Stromal cell of bone marrow (primary cell): ENCODE data around the gene MYBPH.

ENCODE experiments used
- DNase-seq: peaks from one replicate; pipeline ENCODE4 v3.0.0-alpha.2; 2012; ENCODE audit warnings: low read depth

MYBPH gene

GRCh38 chr1:203166192-203166940 lies 9.3 kb downstream of the MYBPH start:
- no peak for DNase-seq

DNA sequence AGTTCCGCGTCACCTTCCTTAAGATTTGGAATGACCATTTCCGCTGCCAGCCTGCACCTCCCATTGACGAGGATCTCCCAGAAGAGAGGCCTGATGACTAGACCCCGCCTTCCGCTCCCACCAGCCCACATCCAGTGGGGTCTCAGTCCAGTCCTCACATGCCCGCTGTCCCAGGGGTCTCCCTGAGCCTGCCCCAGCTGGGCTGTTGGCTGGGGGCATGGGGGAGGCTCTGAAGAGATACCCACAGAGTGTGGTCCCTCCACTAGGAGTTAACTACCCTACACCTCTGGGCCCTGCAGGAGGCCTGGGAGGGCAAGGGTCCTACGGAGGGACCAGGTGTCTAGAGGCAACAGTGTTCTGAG lies 9.8 kb downstream of the MYBPH start:
- no peak for DNase-seq

DNA sequence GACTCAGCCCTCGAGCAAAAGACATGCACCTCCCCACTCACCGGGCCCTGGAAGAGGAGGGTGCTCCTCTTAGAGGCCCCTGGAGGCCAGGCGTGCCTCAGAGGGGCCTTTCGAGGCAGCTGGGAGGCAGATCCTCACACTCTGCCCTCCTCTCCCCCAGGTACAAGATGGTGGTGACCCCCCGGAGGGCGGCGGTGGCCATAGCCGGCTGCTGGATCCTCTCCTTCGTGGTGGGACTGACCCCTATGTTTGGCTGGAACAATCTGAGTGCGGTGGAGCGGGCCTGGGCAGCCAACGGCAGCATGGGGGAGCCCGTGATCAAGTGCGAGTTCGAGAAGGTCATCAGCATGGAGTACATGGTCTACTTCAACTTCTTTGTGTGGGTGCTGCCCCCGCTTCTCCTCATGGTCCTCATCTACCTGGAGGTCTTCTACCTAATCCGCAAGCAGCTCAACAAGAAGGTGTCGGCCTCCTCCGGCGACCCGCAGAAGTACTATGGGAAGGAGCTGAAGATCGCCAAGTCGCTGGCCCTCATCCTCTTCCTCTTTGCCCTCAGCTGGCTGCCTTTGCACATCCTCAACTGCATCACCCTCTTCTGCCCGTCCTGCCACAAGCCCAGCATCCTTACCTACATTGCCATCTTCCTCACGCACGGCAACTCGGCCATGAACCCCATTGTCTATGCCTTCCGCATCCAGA lies 10.4 kb downstream of the MYBPH start:
- DNase-seq: no peak

DNA sequence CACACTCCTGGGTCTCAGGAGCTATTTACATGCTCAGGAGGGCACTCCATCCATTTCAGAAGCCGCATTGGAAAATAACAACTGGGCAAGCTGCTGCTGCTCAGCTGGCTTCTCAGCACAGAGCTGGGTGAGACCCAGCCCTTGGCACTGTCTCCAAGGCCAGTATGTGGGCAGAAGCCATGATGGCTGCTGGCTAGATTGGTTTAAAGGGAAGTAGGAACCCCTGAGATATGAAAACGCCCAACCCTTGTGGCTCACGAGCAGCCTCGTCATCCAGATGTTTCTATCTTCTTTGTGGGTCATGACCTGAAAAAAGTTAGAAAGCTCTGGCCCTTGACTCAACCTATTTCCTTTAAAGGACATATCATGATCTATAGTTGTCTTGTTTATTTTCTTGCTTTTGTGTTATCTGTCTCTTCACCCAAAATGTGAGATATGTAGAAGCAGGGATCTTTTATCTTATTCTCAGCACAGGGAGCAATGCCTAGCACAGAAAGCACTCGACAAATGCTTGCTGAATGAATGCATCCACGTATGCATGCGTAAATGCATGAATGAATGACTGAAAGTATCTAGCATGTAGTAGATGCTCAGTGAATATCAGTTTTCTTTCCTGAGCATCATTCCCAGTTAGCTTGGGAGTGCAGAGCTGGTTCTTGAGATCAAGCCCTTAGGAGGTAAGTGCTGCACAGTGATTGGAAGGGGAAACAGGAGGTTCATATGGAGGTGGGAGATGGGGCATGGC lies 11.6 kb downstream of the MYBPH start:
- no peak for DNase-seq

DNA sequence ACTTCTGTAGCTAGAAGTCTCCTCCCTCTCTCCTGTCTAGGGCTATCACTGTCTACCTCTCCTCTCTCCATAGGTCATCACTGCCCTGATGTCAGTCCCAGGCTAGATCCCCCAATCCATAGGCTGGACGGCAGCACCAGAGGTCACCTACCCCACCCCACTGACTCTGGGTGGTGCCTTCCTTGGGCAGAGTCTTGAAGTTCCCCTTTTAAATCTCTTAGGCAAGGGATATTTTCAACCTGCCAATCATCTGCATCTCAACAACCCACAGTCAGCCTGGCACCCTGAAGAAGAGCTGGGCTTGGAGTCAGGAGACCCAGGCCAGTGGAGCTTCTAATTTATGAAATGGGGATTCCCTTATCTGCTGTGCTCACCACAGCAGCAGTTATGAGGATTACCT lies 13.2 kb downstream of the MYBPH start:
- DNase-seq: no peak

DNA sequence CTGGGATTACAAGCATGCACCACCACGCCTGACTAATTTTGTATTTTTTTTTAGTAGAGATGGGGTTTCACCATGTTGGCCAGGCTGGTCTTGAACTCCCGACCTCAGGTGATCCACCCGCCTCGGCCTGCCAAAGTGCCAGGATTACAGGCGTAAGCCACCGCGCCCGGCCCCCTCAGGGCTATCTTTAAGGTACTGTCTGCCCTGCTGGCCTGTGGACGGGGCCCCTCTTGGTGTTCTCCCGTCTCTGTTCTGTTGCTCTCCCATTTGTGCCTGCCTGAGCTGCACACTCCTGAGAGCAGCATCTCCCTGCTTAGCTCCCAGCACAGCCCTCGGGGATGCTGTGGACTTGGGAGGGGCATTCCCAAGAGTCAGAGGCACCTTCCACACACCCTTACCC lies 13.9 kb downstream of the MYBPH start:
- no peak for DNase-seq

DNA sequence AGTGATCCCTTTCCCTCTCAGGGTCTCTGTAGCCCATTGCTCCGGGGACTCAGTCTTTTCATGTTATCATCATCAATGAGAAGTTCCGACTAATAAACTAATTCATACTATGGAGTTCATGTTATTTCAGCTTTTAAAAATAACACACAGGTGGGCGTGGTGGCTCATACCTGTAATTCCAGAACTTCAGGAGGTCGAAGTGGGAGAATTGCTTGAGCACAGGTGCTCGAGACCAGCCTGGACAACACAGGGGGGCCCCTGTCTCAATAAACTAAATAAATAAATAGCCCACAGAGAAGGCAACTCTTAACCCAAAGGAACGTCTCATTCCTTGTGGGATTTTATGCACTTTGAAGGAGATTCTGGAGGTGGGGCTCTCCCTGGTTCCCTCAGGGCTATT lies 14.5 kb downstream of the MYBPH start:
- DNase-seq: no peak

DNA sequence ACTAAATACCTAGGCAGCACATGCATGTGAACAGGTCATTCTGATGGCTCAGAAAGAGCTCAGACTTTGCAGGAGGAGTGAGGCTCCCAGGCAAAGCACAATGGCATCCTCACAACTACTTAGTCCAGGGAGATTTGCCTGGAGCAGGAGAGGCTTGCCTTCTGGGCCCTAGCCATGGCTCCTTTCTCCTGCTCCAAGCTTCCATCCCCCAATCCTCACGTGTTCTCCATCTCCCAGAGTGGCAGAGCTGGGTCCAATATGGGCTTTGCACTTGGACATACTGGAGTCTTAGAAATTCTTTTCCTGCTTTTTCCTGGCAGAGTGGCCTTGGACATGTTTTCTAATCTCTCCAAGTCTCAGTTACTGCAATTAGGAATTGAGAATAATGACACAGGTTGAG lies 15.8 kb downstream of the MYBPH start:
- no peak for DNase-seq

DNA sequence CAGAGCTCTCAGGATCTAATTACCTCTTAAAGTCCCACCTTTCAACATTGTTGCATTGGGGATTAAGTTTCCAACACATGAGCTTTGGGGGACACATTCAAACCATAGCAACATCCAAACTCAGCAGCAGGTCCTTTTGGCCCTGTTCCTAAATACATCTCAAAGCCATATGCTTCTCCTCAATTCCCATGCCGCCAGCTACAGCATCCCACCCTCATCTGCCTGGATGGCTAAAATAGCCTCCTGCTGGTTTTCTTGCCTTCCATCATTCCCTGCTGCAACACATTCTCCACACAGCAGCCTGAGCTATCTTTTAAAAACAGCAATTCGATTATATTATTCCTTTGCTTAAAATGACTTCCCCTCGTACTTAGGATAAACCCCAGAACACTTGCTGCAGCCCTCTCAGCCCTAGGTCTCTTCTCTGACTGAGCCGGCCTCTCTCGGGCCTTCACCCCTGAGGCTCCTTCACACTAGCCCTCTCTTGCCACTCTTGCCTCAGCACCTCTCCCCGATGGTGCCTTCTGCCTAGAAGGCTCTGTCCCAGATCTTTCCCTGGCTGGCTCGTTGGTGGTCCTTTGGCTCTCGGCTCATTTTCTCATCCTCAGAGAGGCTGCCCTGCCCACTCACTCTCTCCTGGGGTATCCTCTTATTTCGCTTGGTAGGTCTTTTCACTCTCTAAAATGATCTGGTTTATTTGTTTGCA lies 16.5 kb downstream of the MYBPH start:
- DNase-seq: no peak

DNA sequence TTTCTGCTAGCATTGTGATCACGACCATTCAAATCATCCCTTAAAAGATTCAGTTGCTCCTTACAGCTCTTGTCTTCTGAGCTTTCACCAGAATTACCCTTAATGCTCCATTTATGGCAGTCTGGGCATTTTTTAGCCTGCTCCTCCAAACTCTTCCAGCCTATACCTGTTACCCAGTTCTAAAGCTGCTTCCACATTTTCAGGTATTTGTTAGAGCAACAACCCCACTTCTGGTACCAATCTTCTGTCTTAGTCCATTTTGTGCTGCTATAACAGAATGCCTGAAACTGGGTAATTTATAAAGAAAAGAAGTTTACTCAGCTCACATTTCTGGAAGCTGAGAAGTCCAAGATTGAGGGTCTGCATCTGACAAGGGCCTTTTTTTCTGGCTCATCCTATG lies 17.2 kb downstream of the MYBPH start:
- no peak for DNase-seq

DNA sequence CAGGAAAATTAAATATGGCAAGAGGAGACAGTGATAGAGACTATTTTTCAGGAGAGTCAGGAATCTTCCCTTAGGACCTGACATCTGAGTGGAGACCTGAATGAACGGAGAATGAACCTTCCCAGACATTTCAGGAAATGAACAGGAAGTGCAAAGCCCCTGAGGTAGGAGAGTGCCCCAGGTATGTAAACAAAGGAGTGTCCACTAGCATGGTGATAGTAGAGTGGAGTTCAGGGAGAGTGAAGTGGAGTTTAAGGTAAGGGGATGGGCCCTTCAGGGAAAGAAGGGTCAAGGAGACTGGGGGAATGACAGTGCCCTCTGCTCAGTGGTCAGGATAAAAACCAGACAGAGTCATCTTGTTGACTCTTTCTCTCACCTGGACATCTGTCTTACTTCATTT lies 19.3 kb downstream of the MYBPH start:
- no peak for DNase-seq

DNA sequence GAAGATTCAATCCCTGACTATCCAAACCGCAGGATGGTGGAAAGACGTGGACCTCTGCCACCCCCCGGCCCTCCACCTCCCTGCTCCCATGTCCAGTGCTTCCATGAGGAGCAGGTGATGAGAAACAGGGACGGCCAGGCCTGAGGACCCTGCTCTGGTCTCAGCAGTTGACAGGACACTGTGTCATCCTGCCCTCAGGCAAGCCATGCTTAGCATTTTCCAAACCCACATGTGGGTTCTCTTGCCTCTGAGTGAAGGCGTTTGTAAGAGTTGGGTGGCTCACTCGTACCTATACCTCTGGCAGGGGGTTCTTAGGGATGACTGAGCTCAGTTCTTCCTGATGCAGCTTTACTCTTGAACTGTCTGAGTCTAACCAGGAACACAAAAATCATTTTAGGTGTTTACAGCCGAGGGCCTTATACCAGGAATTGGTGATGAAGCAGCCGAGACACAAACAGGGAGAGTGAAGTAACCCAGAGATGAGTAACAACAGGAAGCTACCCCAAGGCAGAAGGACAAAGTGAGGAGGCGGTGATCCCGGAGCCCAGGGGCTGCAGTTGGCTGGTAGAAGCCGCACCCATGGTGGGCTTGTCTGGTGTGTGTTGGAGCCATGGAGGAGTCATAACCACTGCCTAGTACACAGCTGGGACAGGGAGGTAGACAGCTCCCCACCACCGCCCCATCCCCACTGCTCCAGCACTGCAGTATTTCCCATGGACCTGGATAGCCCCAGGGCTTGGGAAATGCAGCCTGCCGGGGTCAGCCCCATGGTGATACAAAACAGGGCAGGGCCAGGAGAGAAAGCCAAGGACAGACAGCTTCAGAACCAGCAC lies 21.4 kb downstream of the MYBPH start:
- no peak for DNase-seq

DNA sequence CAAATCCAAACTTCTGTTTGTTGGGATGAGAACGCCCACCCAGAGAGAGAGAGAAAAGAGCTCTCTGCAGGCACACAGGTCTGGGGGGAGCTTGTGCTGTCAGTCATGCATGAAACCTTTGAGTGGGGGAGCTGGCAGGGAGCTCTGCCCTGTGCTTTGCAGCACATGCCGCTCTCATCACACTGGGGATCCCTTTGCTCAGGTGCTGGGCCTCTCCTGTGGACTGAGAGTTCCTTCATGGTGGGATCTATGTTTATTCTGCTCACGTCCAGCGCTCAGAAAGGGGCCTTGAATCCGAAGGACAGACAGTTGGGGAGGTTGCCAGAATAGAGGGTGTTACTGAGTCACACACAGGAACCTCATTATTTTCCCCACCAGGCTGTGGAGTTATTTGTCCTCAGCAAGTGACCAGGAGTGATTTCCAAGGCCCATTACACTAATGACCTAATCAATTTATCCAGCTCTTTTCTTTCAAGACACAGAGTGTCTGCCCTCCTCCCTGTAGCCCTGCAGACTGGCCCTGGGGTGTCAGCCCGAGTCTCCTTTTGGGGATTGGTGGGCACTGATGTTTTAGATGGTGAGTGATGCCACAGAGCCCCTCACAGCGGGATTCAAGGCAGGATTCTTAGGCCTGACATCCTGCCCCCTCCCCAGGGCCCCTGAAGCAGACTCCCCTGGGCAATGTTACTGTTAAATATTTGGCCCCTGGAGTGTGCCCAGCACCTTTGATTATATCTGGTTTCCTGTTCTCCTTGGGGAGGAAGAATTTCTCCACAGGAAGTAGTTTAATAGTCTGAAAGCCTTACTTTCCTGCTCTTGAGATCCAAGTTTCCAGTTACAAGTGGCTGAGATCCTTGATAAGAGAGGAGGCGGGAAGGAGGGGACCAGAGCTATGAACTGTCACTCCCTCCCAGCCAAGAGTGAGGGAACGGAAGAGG lies 22.3 kb downstream of the MYBPH start:
- DNase-seq: no peak

DNA sequence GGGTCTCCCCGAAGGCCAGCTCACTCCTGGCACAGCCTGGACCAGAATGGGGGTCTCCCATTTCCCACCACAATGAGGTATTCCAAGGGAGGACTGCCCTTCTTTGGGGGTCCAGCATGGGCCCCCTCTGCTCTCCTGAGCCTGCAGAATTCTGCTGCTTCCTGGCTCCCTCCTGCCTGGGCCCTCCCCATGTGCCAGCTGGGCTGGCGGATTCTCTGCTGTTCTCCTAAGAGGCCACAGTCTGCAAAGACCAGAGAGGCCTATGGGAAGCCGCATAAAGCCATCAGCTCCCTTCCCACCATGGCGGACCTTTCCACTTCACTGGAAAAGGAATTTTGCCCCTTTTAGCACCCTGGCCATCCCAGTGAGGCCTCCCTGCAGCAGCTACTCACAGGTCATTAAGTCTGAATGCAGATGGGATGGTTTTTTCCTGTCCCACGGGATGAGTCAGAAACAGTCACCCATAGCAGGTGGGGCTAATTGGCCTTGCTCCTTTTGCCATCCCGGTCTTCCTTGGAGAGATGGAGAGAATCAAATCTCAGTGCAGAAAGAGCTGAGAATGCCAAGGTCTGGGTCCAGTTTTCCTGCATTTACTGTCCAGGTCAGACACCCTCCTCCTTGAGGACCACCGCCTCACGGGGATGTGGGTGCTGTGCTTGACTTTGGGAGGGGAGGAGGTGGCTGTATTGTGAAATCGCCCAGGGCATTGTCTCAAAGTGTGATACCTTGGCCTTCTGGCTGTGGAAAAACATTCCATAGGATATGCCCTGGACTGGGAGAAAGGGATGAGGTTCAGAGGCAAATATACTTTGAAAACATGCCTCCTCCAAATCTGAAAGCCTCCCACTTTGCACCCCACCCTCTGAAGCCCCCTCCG lies 23.2 kb downstream of the MYBPH start:
- no peak for DNase-seq

DNA sequence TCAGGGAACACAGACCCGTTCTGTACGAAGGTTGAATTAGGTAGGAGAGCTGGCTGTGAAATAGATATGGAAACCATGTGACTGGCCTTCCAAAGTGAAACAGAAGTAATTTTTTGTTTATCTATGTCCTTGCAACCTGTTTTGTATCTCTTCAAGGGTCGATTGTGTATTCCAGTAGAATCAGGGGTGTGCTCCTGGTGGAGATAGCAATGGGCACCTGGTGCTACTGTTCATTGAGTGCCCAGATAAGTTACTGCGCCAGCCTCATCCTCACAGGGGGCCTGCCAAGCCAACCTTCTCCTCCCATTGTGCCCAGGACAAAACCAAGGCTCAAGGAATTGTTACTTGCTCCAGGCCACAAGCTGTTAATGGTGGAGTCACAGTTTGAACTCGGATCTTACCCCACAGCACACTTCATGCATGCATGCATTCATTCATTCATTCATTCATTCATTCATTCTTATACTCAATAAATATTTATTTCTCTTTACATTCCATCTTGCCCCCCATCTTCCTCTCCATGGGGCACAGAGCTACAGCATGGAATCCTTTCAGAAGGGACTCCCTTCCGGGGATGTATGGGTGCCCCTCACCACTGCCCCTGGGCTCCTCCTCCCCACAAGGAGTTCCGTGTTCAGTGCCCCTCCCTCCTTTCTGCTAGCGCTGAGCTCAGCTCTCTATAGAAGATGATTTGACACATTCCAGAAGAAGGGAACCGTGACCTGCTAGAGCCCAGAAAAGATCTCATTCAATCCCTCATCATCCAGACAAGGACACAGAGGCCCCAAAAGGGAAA lies 24.1 kb downstream of the MYBPH start:
- DNase-seq: no peak

- DNase-seq: no peak
Measured at GRCh38 chr1:203150511-203151297, 24.9 kb downstream of the MYBPH start.

GRCh38 chr1:203149188-203149840 lies 26.3 kb downstream of the MYBPH start:
- DNase-seq: no peak
